ENCODE data around the gene EXTL1.

The EXTL1 gene

DNA sequence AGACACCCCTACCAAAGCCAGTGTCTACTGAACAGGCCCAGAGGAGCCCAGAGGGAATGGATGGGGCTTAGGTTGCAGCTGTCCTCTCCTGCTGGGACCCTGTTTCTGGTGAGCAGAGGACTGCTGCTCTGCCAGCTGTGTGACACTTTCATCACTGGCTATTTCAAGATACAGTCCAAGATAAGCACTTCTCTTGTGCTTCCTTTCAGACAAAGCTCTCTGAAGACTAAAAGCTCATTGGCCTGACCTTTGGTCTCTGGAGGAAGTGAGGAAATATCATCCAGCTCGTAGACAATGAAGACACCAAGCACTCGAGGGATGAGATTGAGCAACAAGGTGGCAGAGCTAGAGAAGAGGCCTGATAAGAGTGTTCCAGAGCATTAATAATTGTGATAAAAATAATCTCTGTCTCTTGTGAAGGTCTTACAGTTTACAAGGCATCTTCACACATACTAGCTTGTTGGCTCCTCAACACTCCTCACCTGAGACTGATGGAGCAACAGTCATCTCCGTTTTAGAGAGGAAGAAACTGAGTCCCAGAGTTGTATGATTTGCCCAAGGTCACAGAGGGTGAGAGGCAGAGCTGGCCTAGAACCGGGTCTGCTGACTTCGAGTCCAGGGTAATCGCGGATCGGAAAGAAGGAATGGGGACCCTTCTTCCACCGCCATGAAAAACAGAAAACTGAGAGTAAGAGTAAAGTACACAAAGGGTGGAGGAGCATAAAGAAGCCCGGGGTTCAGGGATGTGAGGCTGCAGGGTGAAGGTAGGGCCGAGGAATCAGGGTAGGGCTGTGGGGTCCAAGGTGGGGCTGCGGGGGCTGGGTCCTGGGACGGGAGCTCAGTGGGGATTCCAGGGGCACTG, 24.4 kb upstream of the EXTL1 start:
- in situ Hi-C loops (cut with MboI; ENCODE audit: low sequenced_read_pairs), result loop anchor here (10.0 kb wide), 1 partner anchor 102 kb away; no protein-coding TSS in a partner anchor

DNA sequence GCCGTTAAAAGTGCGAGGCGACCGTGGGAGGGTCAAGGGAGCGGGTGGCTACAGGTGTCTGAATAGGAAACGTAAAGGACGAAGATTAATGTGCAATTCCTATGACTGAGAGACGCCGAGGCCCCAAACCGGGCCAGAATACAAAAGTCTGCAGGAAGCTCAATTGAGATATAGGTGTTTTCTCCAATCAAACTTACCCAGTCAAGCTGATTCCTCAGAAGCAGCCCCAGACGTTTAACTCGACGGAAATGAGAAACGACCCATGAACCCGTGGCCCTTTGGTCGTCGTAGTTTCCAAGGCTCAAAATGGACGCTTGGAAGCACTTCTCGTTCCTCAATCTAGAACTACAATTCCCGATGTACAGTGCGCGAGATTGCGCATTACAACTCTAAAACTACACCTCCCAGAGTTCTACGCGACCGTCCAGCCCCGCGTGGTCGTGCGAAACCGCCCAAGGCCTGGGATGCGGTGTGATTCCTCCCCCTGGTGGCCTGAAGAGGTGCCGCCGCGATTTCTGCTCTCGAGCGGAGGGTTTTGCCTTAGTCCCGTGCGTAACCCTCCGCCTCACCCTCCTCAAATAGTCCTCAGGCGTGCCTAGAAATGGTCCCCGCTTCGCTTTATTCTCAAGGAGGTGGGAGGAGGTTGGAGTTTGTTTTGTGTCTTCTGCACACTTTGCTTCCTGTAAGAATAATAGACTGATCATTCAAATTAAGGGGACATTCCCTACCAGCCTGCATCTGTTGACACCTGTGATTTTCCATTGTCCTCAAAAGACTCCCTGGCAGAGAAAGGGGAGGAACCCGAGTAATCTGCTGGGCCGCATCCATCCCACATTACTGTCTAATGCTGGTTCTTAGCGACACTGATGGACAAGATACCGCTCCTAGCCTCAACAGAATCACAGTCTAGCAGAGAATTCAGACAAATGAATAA, 23.5 kb upstream of the EXTL1 start, which contains the start of gene PAFAH2:
TSS of gene PAFAH2 (minus strand) at position 236 of the 934 bp plus-strand sequence. CDS start 7,247 bp downstream, outside the sequence.
- in situ Hi-C loops (cut with MboI; ENCODE audit: low sequenced_read_pairs), result loop anchor here (10.0 kb wide), 1 partner anchor 103 kb away; no protein-coding TSS in a partner anchor

DNA sequence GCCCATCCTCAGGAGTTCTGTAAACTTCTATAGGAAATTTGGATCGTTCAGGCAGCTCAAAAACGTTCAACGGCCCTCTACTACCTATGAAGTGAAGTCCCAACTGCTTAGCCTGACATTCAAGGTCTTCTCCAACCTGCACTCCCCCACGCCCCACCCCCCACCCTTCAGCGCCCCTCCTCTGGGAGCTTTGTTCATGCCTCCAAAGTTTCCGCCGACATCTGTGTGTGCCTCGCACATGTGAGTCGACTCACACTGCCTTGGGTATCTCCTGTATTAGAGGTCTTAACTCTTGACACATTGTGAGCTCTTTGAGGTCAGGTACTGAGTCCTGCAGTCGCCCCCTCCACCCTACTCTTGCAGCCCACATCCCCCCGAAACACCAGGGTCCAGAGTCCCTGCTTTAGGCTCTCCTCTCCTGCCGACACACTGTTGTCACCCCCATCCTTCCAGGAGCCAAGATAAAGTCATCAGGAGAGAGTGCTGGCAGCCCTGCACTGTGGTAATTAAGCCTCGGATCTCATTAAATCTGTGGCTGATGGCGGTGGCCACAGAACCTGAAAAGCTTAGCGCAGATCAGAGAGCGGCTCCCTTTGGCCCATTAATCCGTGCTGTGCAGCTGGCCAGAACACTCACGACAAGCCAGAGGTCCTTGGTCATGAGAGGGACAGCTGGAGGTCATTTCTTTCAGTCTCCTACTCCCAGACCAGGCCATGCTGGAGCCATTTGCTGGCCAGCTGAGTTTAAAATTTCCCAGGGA, 22.4 kb upstream of the EXTL1 start:
- in situ Hi-C loops (cut with MboI; ENCODE audit: low sequenced_read_pairs), result loop anchor here (10.0 kb wide), 1 partner anchor 104 kb away; no protein-coding TSS in a partner anchor

- in situ Hi-C loops (cut with MboI; ENCODE audit: low sequenced_read_pairs), result no loop called here
Measured at GRCh38 chr1:26003262-26003661, 18.3 kb upstream of the EXTL1 start.

GRCh38 chr1:26003756-26004155, 17.8 kb upstream of the EXTL1 start:
- in situ Hi-C loops (cut with MboI; ENCODE audit: low sequenced_read_pairs), result no loop called here

DNA sequence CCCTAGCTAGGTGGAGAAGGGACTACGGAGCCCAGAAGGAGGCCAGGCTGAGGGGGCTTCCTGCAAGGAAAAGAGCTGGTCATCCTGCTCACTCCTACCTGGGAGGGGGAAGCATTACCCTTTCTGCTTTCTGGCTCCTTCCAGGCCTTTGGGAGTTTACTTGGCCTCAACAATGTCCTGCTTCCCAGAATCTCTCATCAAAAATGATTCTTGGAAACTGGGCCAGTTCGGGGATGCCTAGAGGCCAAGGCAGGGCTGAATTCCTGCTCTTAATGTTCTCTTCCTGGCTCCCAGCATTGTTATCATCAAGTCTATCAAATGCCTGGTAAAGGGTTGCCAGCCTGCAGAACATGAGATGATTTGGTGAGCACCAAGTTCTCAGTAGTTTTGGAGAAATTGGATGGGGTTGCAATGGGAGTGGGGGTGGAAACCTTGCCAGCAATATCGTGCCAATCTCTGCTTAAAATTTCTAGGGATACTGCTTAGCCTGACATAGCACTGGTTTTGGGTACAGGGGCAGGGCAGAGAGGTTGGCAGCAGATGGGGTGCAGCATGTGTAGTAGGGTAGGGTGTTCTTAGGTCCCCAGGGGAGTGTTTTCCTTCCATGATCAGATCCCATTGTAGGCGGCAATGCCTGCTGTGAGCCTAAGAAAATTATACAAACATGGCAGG, 16.0 kb upstream of the EXTL1 start:
- in situ Hi-C loops (cut with MboI; ENCODE audit: low sequenced_read_pairs), result no loop called here

DNA sequence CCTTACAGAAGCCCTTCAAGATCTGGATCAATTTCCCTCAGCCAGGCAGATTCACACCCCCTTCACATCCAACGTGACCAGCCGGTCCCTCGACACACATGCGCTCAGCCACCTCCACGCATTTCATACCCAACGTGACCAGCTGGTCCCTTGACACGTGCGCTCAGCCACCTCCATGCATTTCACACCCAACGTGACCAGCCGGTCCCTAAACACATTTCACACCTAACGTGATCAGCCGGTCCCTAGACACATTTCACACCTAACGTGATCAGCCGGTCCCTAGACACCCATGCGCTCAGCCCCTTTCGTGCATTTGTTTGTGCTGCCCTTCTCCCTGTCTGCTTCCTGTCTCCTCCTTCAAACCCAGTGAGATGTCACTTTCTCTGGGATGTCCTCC, 14.9 kb upstream of the EXTL1 start:
- in situ Hi-C loops (cut with MboI; ENCODE audit: low sequenced_read_pairs), result no loop called here

DNA sequence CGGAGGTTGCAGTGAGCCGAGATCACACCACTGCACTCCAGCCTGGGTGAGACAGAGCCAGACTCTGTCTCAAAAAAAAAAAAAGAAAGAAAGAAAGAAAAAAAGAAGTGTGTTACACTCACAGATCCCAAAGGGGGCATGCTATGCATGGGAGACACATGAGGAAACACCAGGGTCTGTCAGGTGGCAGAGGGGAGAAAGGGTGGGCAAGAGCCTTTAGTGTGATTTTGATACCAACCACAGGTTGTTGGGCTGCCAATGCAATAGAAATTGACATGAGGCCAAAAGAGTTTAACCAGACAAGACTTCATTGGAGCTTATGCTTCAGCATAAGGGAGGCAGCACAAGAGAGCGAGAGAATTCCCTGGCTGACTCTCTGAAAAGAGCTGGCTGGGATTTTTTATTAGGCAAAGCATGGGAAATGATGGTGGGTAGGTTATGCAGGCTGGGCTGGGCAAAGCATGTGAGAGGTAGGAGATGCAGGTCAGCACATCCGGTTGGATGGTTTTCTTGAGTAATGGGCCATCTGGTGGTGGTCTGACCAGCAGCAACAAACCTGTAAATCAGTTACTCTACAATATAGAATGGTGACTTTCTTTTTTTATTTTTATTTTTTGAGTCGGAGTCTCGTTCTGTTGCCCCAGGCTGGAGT, 11.7 kb upstream of the EXTL1 start:
- in situ Hi-C loops (cut with MboI; ENCODE audit: low sequenced_read_pairs), result no loop called here

DNA sequence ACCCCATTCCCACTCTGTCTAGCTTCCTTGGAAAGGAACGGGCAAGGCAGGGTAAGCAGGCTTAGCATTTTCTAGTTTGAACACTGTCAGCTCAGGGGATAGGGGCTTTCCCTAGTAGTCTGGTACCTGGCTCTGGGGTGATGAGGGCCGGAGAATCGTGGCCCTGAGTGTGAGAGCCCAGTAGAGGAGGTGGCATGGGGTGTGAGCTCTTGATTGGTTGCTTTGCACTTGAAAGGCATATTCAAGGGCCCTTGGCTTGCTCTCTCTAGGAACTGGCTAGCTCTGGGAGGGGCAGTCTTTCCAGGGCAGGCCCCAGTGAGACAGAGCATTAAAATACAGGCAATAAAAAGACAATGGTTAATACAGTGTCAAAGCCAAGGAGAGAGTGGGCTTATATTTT, 10.8 kb upstream of the EXTL1 start:
- in situ Hi-C loops (cut with MboI; ENCODE audit: low sequenced_read_pairs), result no loop called here

DNA sequence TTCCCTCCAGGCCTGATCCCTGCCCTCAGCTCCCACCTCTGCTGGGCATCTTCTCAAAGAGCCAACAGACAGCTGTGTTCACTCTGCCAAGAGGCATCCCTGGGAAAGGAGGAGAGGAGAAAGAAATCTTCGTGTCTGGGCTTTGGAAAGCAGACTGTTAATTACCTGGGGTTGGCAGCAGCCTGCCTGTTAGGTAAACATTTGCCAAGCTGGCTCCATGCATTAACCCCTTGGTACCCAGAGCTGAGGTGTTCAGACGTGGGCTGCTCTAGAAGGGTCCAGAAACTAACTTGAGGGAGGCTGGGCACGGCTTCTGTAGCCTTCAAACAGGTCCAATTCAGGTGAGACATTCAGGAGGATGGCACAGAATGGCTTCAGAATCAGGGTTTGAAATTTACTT, 8.7 kb upstream of the EXTL1 start:
- in situ Hi-C loops (cut with MboI; ENCODE audit: low sequenced_read_pairs), result no loop called here

DNA sequence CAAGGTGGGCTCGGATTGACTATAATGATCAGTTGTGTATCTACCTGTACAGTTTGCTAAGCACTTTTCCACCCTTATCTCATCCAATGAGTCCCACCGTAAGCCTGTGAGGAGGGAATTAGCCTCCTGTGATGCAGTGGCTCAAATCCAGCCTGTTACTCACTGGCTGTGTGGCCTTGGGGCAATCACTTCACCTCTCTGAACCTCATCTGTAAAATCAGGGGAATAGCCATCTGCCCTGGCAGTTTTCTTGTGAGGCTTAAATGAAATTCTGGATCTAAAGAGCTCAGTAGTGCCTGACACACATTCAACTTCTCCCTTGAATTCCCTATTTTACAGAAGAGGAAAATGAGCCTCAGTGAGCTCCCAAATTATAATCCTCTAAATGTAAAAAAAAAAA, 7.4 kb upstream of the EXTL1 start:
- in situ Hi-C loops (cut with MboI; ENCODE audit: low sequenced_read_pairs), result no loop called here

DNA sequence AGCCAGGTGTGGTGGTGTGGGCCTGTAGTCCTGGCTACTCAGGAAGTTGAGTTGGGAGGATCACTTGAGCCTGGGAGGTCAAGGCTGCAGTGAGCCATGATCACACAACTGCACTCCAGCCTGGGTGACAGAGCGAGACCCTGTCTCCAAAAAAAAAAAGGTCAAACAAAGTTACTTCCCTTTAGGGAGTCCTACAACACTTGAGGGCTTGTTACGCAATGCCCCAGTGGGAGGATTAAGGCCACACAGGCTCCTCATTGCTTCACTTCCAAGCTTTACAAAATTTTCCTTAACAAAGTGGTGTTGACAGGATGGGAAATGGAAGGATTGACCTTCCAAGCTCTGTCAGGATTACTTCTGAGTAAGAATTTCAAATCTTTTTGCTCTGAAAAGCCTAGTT, 6.2 kb upstream of the EXTL1 start:
- in situ Hi-C loops (cut with MboI; ENCODE audit: low sequenced_read_pairs), result no loop called here

DNA sequence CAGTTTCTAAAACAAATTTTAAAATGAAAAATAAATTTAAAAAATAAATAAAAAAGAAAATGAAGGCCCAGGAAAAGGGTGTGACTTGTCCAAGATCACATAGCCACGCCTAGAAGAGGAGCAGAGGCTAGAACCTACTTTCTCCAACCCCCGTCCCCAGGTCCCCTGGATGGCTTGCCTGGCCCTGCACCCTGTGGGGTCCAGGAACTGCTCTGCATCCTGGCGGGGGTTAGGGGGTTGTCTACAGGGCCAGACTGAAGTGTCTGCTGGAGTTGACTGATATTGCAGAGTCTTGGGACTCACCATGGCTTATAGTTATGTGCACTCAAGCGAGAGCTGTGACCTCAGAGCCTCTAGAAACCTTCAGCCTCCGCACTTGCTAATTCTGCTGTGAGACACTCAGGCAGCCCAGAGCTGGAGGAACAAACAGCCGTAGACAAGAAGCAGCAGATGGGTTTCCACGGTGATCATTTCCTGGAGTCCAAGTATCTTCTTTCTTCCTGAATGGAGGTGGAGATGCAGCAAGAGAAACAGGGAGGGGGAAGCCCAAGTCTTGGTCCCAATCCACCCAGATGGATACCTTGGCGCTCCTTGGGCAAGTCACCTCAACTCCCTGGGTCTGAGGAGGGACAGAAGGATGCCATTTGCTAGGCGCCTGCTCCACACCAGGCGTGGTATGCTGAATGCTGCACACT, 5.2 kb upstream of the EXTL1 start:
- in situ Hi-C loops (cut with MboI; ENCODE audit: low sequenced_read_pairs), result no loop called here

DNA sequence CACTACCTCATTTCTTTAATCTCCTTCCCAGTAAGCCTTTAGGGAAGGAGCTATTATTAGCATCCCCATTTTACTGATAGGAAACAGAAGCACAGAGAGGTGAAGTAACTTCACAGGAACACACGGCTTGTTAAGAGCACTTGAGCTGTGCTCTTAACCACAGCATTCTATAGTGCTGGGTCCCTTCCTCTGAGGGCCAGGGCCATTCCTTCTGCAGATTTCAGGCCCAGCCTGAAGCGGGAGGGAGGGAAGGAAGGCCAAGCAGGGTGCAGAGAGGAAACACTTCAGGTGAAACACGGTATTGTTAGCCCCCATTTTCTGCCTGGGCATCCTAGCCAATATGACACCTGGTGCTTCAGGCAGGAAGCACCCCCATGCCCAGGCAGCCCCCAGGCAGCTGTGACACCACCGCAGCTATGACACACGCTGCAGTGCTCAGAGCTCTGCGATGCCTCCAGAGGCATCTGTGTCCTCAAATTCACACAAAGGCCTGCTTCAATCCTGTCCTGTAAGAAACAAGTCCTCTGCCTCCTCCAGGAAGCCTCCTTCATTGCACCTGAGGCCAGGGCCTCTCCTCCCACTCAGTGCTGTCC, 4.5 kb upstream of the EXTL1 start:
- in situ Hi-C loops (cut with MboI; ENCODE audit: low sequenced_read_pairs), result no loop called here

- in situ Hi-C loops (cut with MboI; ENCODE audit: low sequenced_read_pairs), result no loop called here
Measured at GRCh38 chr1:26017606-26018005, 4.0 kb upstream of the EXTL1 start.

- in situ Hi-C loops (cut with MboI; ENCODE audit: low sequenced_read_pairs), result loop anchor here (10.0 kb wide), 1 partner anchor 125 kb away; no protein-coding TSS in a partner anchor
Measured at GRCh38 chr1:26019641-26020315, 1.8 kb upstream of the EXTL1 start.

DNA sequence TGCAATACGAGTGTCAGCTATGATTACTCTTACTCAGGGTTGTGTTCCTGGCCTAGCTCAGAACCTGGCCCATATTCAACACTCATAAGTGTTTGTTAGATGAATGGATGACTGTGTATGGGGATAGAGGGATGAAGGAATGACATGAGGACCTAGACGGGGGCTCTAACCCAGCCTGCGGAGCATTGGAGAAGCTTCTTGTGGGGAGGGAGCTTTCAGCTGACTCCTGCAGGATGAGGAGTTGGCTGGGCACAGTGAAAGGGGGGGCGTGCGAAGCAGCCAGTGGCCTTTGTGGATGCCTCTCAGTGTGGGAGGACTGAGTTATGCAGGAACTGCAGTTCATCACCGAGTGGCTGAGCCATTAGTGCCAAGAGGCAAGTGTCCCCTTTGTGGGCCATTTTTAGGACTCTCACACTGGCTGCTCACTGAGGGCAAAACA, 1.2 kb upstream of the EXTL1 start:
- in situ Hi-C loops (cut with MboI; ENCODE audit: low sequenced_read_pairs), result loop anchor here (10.0 kb wide), 1 partner anchor 126 kb away; no protein-coding TSS in a partner anchor

All from HL-60/S4 treated with retinoic acid at 250 ng/mL for 4 days and 3 days (cell line).